Skeletal muscle cell (primary cell): ENCODE data around the gene DVL1.

ENCODE experiments used
- DNase-seq: peaks from one replicate; pipeline ENCODE4 v3.0.0-alpha.2; 2010; ENCODE audit warnings: low read depth
- H3K4me3 ChIP-seq: 2 replicates; pipeline ENCODE4 v1.5.1; 2011; ENCODE audit warnings: low read depth, mild to moderate bottlenecking, control low read depth, low read length, moderate library complexity

Gene DVL1

DNA sequence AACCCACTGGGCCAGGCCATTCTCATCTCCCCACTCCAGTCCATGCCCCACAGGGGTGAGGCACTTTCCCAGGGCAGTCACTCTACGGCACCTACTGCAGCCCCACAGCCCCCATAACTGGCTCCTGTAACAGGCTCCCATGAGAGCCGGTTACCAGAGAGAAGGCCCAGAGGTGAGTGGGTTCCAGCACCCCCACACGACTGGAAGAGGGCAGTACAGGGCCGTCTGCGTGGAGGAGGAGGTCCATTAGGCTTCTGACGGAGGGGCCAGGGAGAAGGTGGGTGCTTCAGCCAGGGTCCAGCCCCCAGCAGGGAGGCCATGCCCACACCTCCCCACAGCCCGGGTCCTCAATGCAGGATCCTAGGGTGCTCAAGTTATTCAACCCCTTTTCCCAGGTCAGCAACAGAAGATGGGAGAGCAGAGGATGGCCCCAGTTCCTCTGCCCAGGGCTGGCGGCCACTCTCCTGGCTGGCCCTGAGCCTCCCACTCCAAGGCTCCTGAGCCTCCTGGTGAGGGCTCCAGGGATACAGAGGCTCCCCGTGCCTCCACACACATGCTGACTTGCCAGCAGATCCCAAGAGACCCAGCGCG, 43.1 kb downstream of the DVL1 start:
- DNase-seq = no peak
- peak overlapping the region; percentile 68 for H3K4me3 ChIP-seq

DNA sequence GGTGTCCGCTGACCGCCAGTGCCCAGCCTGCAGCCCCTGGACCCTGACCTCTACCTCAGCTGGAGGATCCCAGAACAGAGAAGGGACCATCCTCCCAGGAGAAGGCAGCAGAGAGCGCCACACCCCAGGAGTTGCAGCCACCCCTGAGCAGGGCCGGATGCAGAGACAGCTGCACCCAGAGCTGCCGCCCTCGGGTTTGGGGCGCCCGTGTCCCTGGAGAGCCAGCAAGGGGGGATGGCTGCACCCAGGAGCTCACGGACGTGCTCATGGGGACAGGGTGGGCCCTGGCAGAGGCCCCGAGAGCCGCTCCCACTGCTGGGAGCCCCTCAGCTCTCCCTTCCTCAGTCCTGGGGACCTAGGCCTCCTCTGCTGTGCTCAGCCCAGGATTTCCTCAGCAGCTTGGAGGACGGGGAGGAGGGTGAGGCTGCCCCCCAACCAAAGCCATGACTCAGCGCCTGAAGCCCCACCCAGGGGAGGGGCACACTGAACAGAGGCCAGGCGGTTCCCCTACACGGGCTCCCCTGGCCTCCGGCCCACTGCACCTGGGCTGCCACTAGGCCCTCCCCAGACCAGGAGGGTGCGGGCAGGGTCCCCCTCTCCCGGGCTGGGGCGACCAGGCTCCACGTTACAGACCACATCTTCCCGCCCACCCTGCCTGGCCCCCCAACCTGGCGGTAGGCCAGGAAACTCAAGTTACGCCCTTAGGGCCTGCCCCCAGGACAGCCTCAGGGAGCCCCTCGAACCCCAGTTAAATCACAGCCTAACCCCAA, 43.7 kb downstream of the DVL1 start:
- peak; percentile 30 for DNase-seq
- peak overlapping the region; percentile 68 for H3K4me3 ChIP-seq

DNA sequence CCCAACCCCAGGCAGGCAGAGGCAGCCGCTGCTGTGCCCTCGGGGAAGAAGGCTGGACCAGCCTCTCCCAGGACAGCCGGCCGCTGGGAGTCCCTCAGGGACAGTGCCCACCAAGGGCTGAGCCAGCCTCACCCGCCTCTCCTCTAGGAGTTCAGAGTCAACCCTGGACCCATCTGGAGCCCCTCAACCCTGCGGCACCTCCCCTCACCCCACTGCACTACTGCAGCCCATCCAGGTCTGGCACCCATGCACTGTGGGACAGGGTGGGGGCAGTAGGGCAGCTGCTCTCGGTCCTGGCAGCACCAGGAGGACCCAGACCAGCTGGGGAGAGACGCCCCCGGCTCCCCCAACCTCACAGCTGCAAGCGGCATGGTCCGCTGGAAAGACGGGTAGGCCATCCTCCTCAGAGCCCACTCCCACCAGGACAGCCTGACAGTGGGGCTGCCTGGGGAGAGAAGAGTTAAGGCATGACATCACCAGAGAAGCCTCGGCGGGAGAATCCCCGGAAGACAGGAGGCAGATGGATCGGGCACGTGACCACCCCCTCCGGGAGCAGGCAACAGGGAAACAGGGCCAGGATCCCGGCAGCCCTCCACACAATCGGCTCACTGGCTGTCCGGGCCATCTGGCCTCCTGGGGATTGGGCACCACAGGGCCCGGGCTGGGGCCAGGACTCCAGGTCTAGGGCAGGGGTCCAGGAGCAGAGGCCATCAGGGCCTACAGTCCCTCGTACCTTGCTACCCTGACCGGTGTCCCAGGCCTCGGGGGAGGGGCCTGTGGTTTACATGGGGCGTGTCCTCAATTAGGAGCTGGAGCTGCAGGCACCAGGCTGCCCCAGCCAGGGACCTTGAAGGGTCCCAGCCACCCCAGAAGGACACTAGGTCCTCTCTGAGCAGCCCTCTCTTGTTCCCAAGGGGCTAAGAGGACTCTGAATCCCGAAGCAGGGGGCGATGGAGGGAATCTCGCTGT, 44.6 kb downstream of the DVL1 start:
- peak; percentile 24 for DNase-seq
- H3K4me3 ChIP-seq = peak overlapping the region; percentile 68

DNA sequence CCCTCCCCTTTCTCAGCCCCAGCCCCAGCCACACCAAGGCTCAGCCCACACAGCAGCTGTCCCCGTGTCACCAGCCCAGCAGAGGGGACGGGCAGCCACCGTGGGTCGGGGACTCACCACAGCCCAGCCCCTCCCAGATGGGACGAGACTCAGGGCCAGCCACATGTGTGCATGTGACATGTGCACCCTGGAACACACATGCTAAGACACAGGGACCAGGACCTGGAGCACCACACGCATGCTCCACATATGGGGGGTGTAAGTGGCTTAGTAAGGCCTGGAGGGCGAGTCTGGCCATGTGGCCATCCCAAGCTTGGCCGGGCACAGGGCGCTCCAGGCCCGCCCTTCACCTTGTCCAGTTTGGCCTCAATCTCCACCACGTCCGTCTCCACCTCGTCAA, 45.5 kb downstream of the DVL1 start:
- no peak for DNase-seq
- H3K4me3 ChIP-seq = no peak overlapping the region

DNA sequence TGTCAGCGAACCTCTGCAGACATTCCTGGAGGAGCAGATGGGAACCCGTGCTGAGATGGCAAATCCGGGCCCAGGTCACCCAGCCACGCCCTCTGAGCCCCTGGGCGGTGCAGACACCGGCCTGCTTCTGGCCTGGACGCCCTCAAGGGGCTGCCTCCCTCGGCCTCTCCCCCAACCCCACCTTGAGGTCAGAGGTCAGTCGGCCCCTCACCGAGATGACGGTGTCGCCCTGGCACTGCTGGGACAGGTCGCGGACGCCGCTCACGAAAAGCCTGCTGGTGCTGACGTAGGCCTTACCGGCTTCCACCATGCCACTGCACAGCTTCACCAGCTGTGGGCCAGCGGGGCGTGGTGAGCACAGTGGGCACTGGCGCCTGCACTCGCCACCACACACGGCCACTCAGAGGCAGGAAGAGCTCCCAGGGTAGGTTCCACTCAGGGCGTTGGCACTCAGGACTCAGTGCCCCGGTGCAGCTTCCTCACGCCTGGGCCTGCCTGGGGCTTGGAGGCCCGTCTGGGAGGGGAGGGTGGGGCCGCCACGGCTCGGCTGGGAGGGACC, 46.2 kb downstream of the DVL1 start:
- no peak overlapping the region for H3K4me3 ChIP-seq
- no peak for DNase-seq

DNA sequence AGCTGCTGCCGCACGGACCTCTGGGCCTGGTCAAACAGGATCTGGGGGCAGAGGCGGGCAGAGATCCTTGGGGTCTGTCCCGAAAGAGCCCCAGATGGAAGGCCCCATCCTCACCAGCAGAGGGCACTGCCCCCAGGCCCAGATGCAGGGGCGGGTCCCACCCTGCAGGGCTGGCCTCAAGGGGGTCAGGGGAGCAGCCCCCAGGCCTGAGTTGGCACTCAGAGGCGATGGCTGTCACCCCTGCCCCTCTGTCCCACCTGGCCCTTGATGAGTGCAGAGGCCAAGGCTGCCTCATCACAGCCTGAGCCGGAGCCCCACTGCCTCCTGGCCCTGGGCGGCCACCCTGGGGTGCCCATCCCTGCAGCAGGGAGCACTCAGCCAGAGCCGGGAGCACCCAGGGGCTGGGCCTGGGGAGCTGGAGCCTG, 47.2 kb downstream of the DVL1 start:
- H3K4me3 ChIP-seq = no peak overlapping the region

DNA sequence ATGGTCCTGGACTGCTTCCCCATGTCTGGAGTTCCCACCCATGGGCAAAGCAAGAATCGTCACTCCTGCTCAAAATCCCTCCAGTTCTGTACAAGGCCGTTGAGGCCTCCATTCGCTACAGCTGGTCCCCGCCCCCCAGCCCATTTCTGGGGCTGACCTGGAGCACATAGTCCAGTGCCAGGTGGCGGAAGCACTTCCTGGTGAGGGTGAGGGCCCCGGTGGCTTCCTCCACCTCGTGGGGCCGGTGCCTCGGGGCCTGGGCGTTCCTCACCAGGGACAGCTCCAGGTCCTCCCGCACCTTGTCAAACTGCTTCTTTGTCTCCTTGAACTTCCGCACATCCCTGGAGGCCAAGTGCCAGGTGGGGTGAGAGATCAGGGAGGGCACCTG, 48.9 kb downstream of the DVL1 start:
- H3K4me3 ChIP-seq = no peak overlapping the region
- DNase-seq = no peak

More for the DNA sequence above, 47.2 kb downstream of the DVL1 start:
- DNase-seq = no peak

DNA sequence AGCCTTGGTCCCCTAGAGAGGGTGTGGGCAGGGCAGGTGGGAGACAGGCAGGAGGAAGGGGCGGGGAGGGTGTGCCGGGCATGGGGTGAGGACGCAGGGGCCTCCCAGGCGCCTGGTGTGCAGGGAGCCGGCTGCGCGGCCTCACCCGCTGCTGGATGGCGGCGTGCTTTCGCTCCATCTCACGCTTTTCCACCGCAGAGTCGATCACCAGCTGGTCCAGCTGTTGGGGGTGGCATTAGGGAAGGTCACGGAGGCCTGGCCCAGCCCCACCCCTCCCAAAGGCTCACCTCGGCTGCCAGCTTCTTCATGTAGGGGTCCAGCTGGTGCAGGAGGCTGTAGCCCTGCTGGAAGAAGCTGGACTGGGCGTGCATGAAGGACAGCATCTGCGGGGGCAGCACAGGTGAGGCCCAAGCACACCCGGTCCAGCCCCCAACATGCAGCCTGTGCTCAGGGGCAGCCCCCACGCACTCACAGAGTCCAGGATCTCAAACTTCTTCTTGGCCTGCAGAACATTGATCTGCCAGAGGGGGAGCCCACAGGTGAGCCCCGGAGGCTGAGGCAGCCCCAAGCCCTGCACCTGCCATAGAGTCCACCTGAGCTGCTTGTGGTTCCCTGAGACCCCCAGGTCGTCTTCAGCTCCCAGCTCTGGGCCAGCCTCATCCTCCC, 49.4 kb downstream of the DVL1 start:
- H3K4me3 ChIP-seq = no peak overlapping the region
- DNase-seq = no peak

DNA sequence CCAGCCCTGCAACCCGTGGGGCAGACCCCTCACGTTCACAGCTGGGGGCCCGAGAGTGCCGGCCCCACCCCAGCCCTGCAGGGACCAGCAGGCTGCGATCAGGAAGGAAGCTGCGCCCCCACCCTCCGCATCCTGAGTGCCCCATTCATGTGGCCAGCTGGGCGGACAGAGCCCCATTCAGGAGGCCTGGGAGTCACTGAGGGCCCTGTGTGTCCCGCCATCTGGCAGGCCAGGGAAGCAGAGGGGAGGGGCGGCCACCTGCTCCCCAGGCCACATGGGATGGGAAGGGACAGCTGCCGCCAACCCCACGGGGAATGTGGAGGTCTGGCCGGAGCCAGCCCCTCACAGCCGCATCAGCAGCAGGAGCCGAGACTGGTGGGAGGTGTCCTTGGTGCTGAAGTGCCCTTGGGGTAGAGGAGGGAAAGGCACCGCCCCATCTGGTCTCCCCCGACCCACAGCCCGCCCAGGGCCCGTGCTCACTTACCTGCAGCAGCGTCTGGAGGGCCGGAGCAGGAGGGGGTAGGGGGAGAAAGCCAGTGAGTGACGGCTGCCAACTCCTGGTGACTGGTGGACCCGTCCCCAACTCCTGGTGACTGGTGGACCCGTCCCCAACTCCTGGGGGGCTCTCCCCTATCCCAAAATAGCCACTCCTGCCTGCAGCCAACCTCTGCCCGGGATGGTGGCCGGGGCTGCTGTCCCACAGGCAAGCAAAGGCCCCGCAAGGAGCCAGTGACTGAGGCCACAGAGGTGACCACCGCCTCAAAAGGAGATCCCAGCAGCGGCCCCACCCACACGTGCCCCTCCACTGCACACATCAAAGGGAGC, 50.1 kb downstream of the DVL1 start:
- H3K4me3 ChIP-seq = no peak overlapping the region
- DNase-seq = no peak

DNA sequence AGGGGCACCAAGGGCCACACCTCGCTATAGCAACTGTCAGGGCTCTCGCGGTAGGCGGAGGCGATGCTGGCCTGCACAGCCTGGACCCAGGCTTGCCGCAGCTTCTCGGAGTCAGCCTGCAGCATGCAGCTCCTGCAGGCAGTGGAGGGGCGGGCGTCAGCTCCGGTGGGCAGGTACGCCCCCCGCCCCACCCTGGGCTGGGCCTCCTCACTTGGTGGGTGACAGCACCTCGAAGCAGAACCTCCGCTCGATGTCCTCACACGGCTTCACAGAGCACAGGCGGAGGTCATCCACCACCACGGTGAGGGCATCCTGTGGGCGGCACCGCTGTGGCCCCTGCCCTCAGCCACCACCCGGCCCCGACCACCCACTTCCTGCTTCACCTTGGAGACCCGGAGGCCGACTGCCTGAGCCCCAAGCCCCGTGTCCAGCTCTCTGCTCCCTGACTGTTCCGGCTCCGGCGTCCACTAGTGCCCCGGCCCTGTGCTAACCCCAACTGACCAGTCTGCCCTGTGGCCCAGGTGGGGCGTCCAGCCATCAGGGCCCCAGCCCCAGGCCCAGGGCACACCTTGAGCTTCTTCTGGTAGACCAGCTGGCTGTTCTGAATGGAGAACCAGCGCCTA, 51.3 kb downstream of the DVL1 start:
- H3K4me3 ChIP-seq = no peak overlapping the region
- no peak for DNase-seq

DNA sequence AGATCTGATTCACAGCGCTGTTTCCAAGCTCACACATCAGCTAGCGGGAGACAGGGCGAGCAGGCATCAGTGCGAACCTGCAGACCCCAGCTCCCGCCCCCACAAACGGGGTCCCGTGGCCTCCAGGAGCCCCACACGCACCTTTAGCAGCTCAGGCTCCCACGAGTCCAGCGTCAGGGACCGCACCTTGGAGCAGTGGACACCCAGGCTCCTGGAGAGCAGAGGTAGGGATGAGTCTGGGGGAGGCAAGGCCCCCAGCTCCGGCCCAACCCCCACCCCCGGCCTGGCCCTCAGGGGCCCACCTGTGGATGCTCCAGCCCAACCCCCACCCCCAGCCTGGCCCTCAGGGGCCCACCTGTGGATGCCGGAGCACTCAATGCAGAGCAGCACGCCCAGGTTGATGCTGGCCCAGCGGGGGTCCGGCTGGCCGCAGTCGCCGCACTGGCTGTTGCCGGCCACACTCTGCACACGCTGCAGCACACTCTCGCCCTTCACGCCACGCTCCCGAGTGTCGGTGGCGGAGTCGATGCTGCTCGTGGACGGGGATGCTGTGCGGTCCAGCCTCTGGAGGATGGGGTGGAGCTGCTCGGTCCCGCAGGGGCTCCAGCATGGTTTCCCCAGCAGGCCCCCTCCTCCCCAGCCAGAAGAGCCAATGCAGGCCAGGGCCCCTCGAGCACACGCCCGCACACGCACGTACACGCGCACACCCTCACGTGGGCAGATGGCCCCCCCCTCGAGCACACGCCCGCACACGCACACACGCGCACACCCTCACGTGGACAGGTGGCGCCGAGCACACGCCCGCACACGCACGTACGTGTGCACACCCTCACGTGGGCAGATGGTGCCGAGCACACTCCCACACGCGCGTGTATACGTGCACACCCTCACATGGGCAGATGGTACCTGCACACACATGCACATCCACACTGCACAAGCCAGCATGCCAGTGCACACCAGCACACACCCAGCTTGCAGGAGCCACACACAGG, 52.9 kb downstream of the DVL1 start:
- H3K4me3 ChIP-seq = no peak overlapping the region
- no peak for DNase-seq

DNA sequence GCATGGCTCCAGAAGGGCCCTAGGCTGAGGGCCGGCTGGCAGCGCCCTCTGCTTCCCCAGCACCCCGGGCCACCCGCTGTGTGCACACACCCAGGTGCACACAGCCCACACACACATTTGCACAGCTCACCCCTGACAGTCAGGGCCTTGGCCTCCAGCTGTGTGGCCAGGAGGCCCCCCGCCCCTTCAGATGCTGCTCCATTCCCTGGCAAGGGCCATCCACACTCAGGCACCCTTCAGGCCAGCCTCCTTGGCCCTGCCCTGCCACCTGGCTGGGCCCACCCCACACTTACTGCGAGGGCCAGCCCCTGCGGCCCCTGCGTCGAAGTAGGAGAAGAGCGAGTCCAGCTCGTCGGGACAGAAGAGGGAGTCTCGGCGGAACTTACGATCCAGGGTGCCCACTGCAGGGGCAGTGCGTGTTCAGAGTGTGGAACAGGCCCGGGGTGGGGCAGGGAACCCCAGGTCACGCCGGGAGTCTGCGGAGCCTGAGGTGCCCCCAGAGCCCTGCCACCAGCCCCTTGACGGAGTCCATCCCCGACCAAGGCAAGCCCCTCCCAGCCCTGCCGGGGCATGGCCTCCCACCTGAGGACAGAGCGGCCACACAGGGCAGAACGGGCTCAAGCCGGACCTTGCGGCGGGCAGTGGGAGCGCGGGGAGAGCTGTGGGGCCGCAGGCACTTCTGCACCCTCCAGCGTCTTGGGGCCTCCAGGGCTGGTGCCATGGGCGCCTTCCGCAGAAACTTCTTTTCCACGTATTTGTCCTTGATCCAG, 53.9 kb downstream of the DVL1 start:
- H3K4me3 ChIP-seq = no peak overlapping the region
- no peak for DNase-seq

DNA sequence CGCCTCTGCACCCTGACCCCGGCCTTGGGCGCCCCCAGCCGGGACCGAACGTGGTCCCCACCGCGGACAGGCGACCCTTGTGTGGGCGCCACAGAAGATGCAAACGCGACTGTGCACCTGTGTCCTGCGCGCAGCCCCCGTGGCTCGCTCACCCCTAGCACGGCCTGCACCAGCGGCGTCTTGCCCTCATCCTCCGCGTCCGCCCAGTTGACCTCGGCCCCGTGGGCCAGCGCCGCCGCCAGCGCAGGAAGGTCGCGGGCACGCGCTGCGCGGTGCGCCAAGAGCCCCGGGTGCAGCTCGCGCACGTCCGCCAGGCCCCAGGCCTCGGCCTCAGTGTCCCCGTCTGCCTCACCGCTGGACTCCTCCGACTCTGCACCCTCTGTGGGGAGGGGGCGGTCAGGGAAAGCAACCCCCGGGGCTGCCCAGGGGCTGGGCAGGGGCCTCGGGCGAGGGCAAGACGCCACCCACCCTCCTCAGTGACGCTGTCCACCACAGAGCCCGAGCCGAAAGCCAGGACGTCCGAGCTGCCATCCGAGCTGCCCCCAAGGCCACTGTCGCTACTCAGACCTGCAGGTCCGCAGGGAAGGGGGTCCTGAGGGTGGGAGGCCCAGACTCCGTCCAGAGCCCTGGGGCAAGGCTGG, 54.8 kb downstream of the DVL1 start:
- no peak for DNase-seq
- no peak overlapping the region for H3K4me3 ChIP-seq

DNA sequence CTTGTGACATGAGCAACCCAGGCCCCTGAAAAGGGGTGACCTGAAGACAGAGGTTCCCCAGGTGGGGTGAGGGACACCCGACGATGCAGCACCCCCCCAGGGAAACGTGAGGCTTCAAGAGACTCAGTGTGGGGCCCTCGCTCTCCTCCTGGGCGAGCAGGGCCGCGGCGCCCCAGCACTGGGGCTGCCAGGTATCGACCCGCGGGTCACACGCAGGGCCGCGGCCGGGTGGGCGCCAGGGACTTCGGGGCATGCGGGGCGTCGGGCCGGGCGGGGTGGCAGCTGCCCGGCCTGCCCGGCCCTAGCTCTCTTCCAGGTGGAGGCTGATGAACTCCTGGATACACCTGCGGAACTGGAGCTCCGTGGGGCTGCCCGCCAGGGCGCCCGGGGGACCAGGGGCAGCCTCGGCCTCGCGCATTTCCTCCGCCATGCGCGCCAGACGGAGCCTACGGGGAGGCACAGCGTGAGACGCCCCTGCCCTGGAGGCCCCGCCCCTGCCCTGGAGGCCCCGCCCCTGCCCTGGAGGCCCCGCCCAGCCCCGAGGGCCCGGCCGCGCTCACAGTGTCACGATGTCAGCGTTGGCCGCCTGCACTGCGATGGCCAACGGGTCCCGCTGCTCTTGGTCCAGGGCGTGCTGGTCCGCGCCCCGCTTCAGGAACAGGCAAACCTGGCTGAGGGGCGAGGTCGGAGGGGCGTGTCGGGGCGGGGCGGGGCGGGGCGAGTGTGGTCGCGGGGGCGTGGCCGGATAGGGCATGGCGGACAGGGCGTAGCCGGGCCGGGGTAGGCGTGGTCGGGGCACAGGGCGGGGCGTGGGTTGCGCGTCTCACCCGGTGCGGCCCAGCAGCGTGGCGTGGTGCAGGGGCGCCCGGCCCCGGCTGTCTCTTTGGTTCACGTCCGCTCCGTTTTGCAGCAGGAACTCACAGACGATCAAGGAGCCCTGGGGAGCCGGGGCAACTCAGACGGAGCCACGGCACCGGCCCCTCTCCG, 55.7 kb downstream of the DVL1 start:
- no peak for DNase-seq
- H3K4me3 ChIP-seq = no peak overlapping the region

DNA sequence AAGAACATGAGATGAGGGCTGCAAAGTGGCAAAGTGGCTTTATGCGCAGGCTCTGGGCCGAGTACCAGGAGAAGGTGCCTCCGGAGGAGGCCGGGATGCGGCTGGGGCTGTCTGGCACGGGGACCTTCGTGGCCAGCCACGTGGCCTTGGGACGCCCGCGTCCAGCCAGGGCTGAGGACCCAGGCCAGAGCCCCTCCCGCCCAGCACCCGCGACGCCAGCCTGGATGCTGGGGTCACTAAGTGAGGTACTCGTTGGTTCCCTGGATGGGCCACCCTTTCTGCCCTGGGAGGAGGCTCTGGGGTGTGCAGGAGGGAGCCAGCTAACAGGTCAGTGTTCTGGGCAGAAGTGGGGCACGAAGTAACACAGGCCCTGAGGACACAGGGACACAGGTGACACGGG, 56.4 kb downstream of the DVL1 start:
- no peak for DNase-seq
- no peak overlapping the region for H3K4me3 ChIP-seq
